Tibial nerve (tissue), 4 donors: ENCODE data around the gene GRK2. TPM values are rescaled to one million over a fixed set of nuclear protein-coding genes. Genes with fewer than 3 reads are reported as not detected.
A peak's percentile ranks its signal among the peaks of the same experiment; 100 is the strongest.

ENCODE experiments used
- DNase-seq, 2 donors: peaks; one replicate each; pipeline ENCODE4 v3.0.0-alpha.2; 2019; ENCODE audit warnings: low spot score in 2 of 2
- H3K27ac ChIP-seq, 4 donors: fragments of 200-600 bp; sonication (generic) in 3 of 4; one replicate each; pipeline ENCODE4 v1.5.1; 2017 to 2019; ENCODE audit warnings: mild to moderate bottlenecking in 1 of 4
- H3K27me3 ChIP-seq, 2 donors: fragments of 200-600 bp; sonication (generic) in 1 of 2; one replicate each; pipeline versions ENCODE4 v1.5.1 to v1.6.0; 2017 to 2019
- H3K36me3 ChIP-seq, 3 donors: fragments of 200-600 bp; sonication (generic); one replicate each; pipeline ENCODE4 v1.5.1; 2018 to 2019
- H3K4me1 ChIP-seq, 4 donors: fragments of 200-600 bp; sonication (generic) in 3 of 4; one replicate each; pipeline ENCODE4 v1.5.1; 2017 to 2019
- H3K4me3 ChIP-seq, 4 donors: fragments of 200-600 bp; sonication (generic) in 3 of 4; one replicate each; pipeline ENCODE4 v1.5.1; 2017 to 2019; ENCODE audit warnings: mild to moderate bottlenecking in 1 of 4, moderate library complexity in 1 of 4
- H3K9me3 ChIP-seq, 4 donors: fragments of 200-600 bp; sonication (generic) in 3 of 4; one replicate each; pipeline ENCODE4 v1.5.1; 2017 to 2019
- EP300 ChIP-seq, 2 donors: sonication (generic); formaldehyde crosslinking; IDR thresholded peaks; one replicate each; pipeline ENCODE4 v1.6.1; 2017; ENCODE audit warnings: antibody characterized with exemption in 2 of 2, mild to moderate bottlenecking in 1 of 2
- POLR2A ChIP-seq, 2 donors: fragments of 450-650 bp; IDR thresholded peaks; one replicate each; pipeline ENCODE4 v1.6.1; 2017; ENCODE audit warnings: antibody characterized with exemption in 2 of 2, mild to moderate bottlenecking in 2 of 2, moderate library complexity in 2 of 2
- WGBS, 2 donors: methylation state at CpG; one replicate each; pipeline ENCODE4 v1.1.5; 2018; 5-methylcytosine and 5-hydroxymethylcytosine counted together
- total RNA-seq, 4 donors: library from RNA; depleted of rRNA; stranded (reverse); fragments of >200 nt; gene quantifications; one replicate each; pipeline ENCODE4 v1.1.0, GENCODE V29; 2016
- TF ChIP-seq, protein P1 (sequence below), 5 experiments: fragments of 200-600 bp in 3 of 5; fragments of 450-650 bp in 2 of 5; sonication (generic) in 3 of 5; IDR thresholded peaks; one replicate each; pipeline ENCODE4 v1.5.1; 2016 to 2019; ENCODE audit warnings: antibody characterized with exemption in 5 of 5, mild to moderate bottlenecking in 3 of 5, moderate library complexity in 2 of 5

The GRK2 gene
- total RNA-seq, 4 donors from 2014 or later = 46.0 to 134 (median 65.4) TPM

DNA sequence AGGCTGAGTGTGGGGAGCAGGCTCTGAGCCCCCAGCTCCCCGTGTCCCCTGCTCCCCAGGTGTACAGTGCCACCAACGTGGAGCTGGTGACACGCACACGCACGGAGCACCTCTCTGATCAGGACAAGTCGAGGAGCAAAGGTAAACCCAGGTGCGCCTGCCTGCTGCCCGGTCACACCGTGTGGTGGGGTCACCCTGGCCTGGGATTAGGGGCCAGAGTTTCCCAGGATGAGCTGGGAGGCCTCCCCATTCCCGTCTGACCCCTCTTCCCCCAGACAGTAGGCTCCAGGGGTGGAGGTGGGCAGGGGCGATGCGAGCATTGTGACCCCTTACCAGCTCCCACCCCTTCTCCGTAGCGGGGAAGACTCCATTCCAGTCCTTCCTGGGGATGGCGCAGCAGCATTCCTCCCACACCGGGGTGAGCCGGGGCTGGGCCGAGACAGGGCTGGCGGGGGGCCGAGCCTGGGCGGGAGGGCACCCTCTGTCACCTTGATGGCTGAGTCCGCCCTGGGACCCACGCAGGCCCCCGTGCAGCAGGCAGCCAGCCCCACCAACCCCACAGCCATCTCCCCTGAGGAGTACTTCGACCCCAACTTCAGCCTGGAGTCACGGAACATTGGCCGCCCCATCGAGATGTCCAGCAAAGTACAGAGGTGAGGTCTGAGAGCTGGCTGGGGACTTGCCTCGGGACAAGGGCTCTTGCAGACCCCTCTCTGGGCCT, 33.4 kb downstream of the GRK2 start:
- WGBS, 2 donors = 90 to 93% methylated on average over 21 to 29 of the region's 29 CpGs
- DNase-seq = no peak
- Histone ChIP-seq H3K36me3 (peaks cover 0 to 73% (median 19%) of the 10 kb centered on the region in 3 donors), H3K4me3 (no peak overlapping the region), H3K27ac (no peak overlapping the region), H3K27me3 (no peaks in the 10 kb centered on the region), H3K4me1 (peaks cover 0 to 27% (median 19%) of the 10 kb centered on the region in 4 donors), H3K9me3 (peaks cover 0 to 20% (median 3%) of the 10 kb centered on the region in 4 donors)
- TF ChIP-seq EP300 (IDR thresholded peaks at IDR 0.05) (no peak), POLR2A (IDR thresholded peaks at IDR 0.05) (no peak)
- TF ChIP-seq, protein P1, sequence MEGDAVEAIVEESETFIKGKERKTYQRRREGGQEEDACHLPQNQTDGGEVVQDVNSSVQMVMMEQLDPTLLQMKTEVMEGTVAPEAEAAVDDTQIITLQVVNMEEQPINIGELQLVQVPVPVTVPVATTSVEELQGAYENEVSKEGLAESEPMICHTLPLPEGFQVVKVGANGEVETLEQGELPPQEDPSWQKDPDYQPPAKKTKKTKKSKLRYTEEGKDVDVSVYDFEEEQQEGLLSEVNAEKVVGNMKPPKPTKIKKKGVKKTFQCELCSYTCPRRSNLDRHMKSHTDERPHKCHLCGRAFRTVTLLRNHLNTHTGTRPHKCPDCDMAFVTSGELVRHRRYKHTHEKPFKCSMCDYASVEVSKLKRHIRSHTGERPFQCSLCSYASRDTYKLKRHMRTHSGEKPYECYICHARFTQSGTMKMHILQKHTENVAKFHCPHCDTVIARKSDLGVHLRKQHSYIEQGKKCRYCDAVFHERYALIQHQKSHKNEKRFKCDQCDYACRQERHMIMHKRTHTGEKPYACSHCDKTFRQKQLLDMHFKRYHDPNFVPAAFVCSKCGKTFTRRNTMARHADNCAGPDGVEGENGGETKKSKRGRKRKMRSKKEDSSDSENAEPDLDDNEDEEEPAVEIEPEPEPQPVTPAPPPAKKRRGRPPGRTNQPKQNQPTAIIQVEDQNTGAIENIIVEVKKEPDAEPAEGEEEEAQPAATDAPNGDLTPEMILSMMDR (IDR thresholded peaks at IDR 0.05) = no peak

DNA sequence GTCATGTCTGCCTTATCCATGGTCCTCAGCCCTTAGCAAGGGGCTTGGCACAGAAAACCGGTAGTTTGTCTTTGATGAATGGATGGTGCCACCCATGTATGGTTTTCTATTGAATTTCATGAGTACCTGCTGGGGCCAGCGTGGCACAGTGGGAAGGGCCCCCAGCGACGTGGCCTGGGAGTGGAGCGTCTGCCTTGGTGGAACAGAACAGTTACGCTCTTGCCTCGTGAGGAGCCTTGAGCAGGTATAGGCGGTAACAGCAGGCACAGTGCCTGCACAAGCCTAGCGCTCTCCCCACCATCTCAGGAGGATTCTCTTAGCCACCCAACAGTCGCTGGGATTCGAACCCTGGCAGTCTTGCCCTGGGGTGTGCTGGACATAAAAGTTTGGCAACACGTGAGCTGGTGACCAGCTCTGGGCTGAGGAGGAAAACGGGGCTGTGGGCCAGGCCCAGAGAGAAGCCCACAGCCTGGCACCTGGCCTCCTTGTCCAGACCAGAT, 34.0 kb downstream of the GRK2 start:
- Histone ChIP-seq H3K9me3 (peaks cover 0 to 15% (median 3%) of the 10 kb centered on the region in 4 donors), H3K36me3 (peaks cover 0 to 66% (median 16%) of the 10 kb centered on the region in 3 donors), H3K27me3 (no peaks in the 10 kb centered on the region), H3K27ac (no peak overlapping the region), H3K4me3 (no peak overlapping the region), H3K4me1 (peaks cover 0 to 32% (median 21%) of the 10 kb centered on the region in 4 donors)
- 92 to 97% methylated on average over 13 of the region's 13 CpGs for WGBS, 2 donors
- TF ChIP-seq, protein P1 (IDR thresholded peaks at IDR 0.05) = no peak
- no peak for TF ChIP-seq EP300 (IDR thresholded peaks at IDR 0.05)
- no peak for TF ChIP-seq POLR2A (IDR thresholded peaks at IDR 0.05)
- DNase-seq = no peak

DNA sequence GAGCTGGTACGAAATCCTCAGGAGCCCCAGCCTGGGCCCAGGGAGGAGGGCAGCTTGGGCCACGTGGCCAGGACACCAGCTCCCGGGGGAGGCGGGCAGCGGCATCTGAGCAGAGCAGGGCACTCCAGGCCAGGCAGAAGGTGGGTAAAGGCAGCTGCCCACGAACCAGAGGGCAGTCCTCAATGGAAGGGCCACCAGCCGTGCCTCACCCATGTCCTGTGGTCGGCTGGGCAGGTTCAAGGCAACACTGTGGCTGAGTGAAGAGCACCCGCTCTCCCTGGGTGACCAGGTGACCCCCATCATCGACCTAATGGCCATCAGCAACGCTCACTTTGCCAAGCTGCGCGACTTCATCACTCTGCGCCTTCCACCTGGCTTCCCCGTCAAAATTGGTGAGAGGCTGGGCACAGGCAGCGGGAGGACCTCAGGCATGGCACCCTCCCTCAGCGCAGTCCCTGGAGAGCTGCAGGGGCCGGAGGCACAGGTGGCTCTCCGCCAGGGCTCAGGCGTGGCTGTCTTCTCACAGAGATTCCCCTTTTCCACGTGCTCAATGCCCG, 34.6 kb downstream of the GRK2 start:
- WGBS, 2 donors = 90% methylated on average over 17 to 21 of the region's 22 CpGs
- H3K36me3 ChIP-seq = peaks cover 0 to 61% (median 15%) of the 10 kb centered on the region in 3 donors
- DNase-seq = peak in 1 of 2 donors; percentile 11
- peaks cover 0 to 9% (median 1%) of the 10 kb centered on the region in 4 donors for H3K9me3 ChIP-seq
- no peaks in the 10 kb centered on the region for H3K27me3 ChIP-seq
- H3K4me1 ChIP-seq = peaks cover 0 to 36% (median 21%) of the 10 kb centered on the region in 4 donors
- TF ChIP-seq EP300 (IDR thresholded peaks at IDR 0.05) (no peak), POLR2A (IDR thresholded peaks at IDR 0.05) (no peak)
- TF ChIP-seq, protein P1 (IDR thresholded peaks at IDR 0.05) = no peak
- H3K4me3 ChIP-seq = no peak overlapping the region
- H3K27ac ChIP-seq = no peak overlapping the region

DNA sequence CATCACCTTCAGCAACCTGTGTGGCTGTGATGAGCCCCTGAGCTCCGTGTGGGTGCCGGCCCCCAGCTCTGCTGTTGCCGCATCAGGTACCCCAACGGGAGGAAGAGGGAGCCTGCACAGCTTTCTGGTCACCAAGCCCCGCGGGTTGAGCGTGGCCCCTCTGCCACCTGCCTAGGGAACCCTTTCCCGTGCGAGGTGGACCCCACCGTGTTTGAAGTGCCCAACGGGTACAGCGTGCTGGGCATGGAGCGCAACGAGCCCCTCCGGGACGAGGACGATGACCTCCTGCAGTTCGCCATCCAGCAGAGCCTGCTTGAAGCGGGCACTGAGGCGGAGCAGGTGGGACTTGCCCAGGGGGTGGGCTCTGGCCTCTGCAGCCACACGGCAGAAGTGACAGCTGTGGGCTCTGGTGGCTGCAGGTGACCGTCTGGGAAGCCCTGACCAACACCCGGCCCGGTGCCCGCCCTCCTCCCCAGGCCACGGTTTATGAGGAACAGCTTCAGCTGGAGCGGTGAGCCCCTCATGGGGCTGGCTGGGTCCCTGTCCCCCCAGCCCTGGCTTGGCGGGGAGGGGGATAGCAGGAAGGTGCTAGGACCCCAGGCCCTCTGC, 35.1 kb downstream of the GRK2 start:
- Histone ChIP-seq H3K4me1 (peaks cover 0 to 36% (median 21%) of the 10 kb centered on the region in 4 donors), H3K9me3 (peaks cover 0 to 4% (median 0%) of the 10 kb centered on the region in 4 donors), H3K27ac (peak overlapping the region in 2 of 4 donors; percentile 87 to 88), H3K27me3 (no peaks in the 10 kb centered on the region), H3K4me3 (no peak overlapping the region), H3K36me3 (peaks cover 0 to 55% (median 15%) of the 10 kb centered on the region in 3 donors)
- DNase-seq = peak in 1 of 2 donors; percentile 12
- 91 to 92% methylated on average over 15 to 24 of the region's 28 CpGs for WGBS, 2 donors
- TF ChIP-seq POLR2A (IDR thresholded peaks at IDR 0.05) (no peak), EP300 (IDR thresholded peaks at IDR 0.05) (no peak)
- TF ChIP-seq, protein P1 (IDR thresholded peaks at IDR 0.05) = no peak
